Measurements from ENCODE around the gene GLS. TPM values are rescaled to one million over a fixed set of nuclear protein-coding genes. Genes with fewer than 3 reads are reported as not detected.
A peak's percentile ranks its signal among the peaks of the same experiment; 100 is the strongest.

The GLS gene
- total and polyA plus RNA-seq, 7 donors: 6.9 to 30.6 (median 26.7) TPM

- no peak for TF ChIP-seq CTCF (IDR thresholded peaks at IDR 0.05)
- H3K27ac ChIP-seq: no peak overlapping the region
- intact Hi-C loops (cut with DNase I): loop anchor here in 1 of 2 donors (5.0 kb wide), 1 partner anchor 127 kb away; the partner anchor contains the start of gene GLS
- peaks cover 13% of the 10 kb centered on the region for H3K4me1 ChIP-seq
- 94 to 95% (median 94%) methylated on average over 4 of the region's 4 CpGs for WGBS, 3 donors
- peaks cover 8 to 61% of the 10 kb centered on the region in 2 donors for H3K36me3 ChIP-seq (ENCODE audit: insufficient read depth in 1 of 2, low read depth in 1 of 2)
- H3K4me3 ChIP-seq: no peak overlapping the region
- H3K27me3 ChIP-seq (ENCODE audit: insufficient read depth in 3 of 3, low read length in 2 of 3): no peaks in the 10 kb centered on the region
- no peak for DNase-seq
- H3K9me3 ChIP-seq: no peaks in the 10 kb centered on the region
- no peak for ATAC-seq
Measured at GRCh38 chr2:191009541-191010374, 129.1 kb downstream of the GLS start.

GRCh38 chr2:191010887-191011885 is 130.6 kb downstream of the GLS start:
- Histone ChIP-seq H3K4me3 (no peak overlapping the region), H3K36me3 (ENCODE audit: insufficient read depth in 1 of 2, low read depth in 1 of 2) (peaks cover 2 to 47% of the 10 kb centered on the region in 2 donors), H3K27ac (no peak overlapping the region), H3K9me3 (no peaks in the 10 kb centered on the region), H3K27me3 (ENCODE audit: insufficient read depth in 3 of 3, low read length in 2 of 3) (no peaks in the 10 kb centered on the region), H3K4me1 (peaks cover 13% of the 10 kb centered on the region)
- ATAC-seq (no peak), DNase-seq (no peak)
- 81 to 84% (median 84%) methylated on average over 14 of the region's 14 CpGs for WGBS, 3 donors
- intact Hi-C loops (cut with DNase I): loop anchor here in 1 of 2 donors (5.0 kb wide), 1 partner anchor 129 kb away; the partner anchor contains the start of gene GLS
- no peak for TF ChIP-seq CTCF (IDR thresholded peaks at IDR 0.05)

GRCh38 chr2:191012346-191012745 is 131.7 kb downstream of the GLS start:
- H3K27me3 ChIP-seq (ENCODE audit: insufficient read depth in 3 of 3, low read length in 2 of 3): no peaks in the 10 kb centered on the region
- no peak overlapping the region for H3K27ac ChIP-seq
- ATAC-seq: no peak
- H3K4me1 ChIP-seq: peaks cover 13% of the 10 kb centered on the region
- no peak for TF ChIP-seq CTCF (IDR thresholded peaks at IDR 0.05)
- peak overlapping the region; percentile 91 for H3K4me3 ChIP-seq
- H3K36me3 ChIP-seq (ENCODE audit: insufficient read depth in 1 of 2, low read depth in 1 of 2): peaks cover 0 to 35% of the 10 kb centered on the region in 2 donors
- DNase-seq: no peak
- intact Hi-C loops (cut with DNase I): loop anchor here in 1 of 2 donors (5.0 kb wide), 1 partner anchor 130 kb away; the partner anchor contains the start of gene GLS
- WGBS, 3 donors: 92 to 97% (median 94%) methylated on average over 2 to 3 of the region's 3 CpGs
- no peaks in the 10 kb centered on the region for H3K9me3 ChIP-seq

GRCh38 chr2:191012845-191013681 is 132.4 kb downstream of the GLS start:
- Histone ChIP-seq H3K9me3 (no peaks in the 10 kb centered on the region), H3K27ac (peak overlapping the region; percentile 92), H3K4me3 (peak overlapping the region; percentile 91), H3K36me3 (ENCODE audit: insufficient read depth in 1 of 2, low read depth in 1 of 2) (peaks cover 0 to 28% of the 10 kb centered on the region in 2 donors), H3K27me3 (ENCODE audit: insufficient read depth in 3 of 3, low read length in 2 of 3) (no peaks in the 10 kb centered on the region), H3K4me1 (peaks cover 13% of the 10 kb centered on the region)
- no peak for TF ChIP-seq CTCF (IDR thresholded peaks at IDR 0.05)
- intact Hi-C loops (cut with DNase I): loop anchor here in 1 of 2 donors (5.0 kb wide), 1 partner anchor 131 kb away; the partner anchor contains the start of gene GLS
- peak; percentile 5 to 25 (median 21) for ATAC-seq
- 31 to 41% (median 31%) methylated on average over 14 of the region's 14 CpGs for WGBS, 3 donors
- no peak for DNase-seq

Measured in psoas muscle (tissue), 8 donors.